ENCODE data around the gene OMG. TPM values are rescaled to one million over a fixed set of nuclear protein-coding genes. Genes with fewer than 3 reads are reported as not detected.

Gene OMG
- total RNA-seq, 1 experiment from 2014 or later: not detected

DNA sequence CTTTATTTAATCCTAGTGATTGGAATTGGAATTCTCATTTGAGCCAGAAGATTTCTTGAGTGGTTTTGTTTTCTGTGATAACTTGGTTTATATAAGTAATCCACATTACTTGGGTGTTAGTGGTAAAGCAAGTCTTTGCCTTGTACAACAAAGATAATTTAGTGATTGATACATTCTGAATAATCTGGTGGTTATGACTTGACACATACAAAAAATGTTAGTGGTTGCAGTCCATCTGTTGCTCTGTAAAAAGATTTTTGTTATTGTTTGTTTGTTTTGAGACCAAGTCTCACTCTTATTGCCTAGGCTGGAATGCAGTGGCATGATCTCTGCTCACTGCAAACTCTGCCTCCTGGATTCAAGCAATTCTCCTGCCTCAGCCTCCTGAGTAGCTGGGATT is 13.2 kb downstream of the OMG start:
- ChIA-PET CTCF (no interaction called here), RAD21 (ENCODE audit: low non-redundant PET in 1 of 2, low total read pairs in 2 of 2, uncharacterized antibody in 2 of 2, unreplicated experiment in 2 of 2) (no interaction called here), POLR2A (no interaction called here)
- no TSS peak for BruUV-seq (replicated peaks)
- TF ChIP-seq, protein P1, sequence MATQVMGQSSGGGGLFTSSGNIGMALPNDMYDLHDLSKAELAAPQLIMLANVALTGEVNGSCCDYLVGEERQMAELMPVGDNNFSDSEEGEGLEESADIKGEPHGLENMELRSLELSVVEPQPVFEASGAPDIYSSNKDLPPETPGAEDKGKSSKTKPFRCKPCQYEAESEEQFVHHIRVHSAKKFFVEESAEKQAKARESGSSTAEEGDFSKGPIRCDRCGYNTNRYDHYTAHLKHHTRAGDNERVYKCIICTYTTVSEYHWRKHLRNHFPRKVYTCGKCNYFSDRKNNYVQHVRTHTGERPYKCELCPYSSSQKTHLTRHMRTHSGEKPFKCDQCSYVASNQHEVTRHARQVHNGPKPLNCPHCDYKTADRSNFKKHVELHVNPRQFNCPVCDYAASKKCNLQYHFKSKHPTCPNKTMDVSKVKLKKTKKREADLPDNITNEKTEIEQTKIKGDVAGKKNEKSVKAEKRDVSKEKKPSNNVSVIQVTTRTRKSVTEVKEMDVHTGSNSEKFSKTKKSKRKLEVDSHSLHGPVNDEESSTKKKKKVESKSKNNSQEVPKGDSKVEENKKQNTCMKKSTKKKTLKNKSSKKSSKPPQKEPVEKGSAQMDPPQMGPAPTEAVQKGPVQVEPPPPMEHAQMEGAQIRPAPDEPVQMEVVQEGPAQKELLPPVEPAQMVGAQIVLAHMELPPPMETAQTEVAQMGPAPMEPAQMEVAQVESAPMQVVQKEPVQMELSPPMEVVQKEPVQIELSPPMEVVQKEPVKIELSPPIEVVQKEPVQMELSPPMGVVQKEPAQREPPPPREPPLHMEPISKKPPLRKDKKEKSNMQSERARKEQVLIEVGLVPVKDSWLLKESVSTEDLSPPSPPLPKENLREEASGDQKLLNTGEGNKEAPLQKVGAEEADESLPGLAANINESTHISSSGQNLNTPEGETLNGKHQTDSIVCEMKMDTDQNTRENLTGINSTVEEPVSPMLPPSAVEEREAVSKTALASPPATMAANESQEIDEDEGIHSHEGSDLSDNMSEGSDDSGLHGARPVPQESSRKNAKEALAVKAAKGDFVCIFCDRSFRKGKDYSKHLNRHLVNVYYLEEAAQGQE (IDR thresholded peaks at IDR 0.05; ENCODE audit: low read depth): no peak
- TF ChIP-seq EGR1 (IDR thresholded peaks at IDR 0.05; ENCODE audit: low read depth) (no peak), CEBPB (IDR thresholded peaks at IDR 0.05; ENCODE audit: low read depth) (no peak), SIN3A (IDR thresholded peaks at IDR 0.05; ENCODE audit: low read depth) (no peak), POLR2A (IDR thresholded peaks at IDR 0.05; ENCODE audit: borderline replicate concordance, extremely low read depth, insufficient read depth, insufficient read length) (no peak), ELF1 (IDR thresholded peaks at IDR 0.05; ENCODE audit: borderline replicate concordance, low read depth) (no peak), FOSL1 (IDR thresholded peaks at IDR 0.05; ENCODE audit: low read depth) (no peak), POLR2AphosphoS5 (IDR thresholded peaks at IDR 0.05; ENCODE audit: low read depth, low read length) (no peak), CBX3 (IDR thresholded peaks at IDR 0.05; ENCODE audit: low read depth) (no peak), TCF7L2 (IDR thresholded peaks at IDR 0.05; ENCODE audit: borderline replicate concordance, extremely low read depth, insufficient read depth, insufficient read length) (no peak)
- intact Hi-C loops (cut with micrococcal nuclease): no loop called here
- H3K79me2 ChIP-seq (ENCODE audit: insufficient read depth, low read length): no peaks in the 10 kb centered on the region
- no peaks in the 10 kb centered on the region for H3K9me2 ChIP-seq (ENCODE audit: insufficient read depth)
- H3K27me3 ChIP-seq (ENCODE audit: insufficient read depth, low read length): no peaks in the 10 kb centered on the region
- H3K9ac ChIP-seq (ENCODE audit: low read length): no peak overlapping the region
- H3K27ac ChIP-seq (ENCODE audit: low read depth, low read length): no peak overlapping the region
- no peaks in the 10 kb centered on the region for H4K20me1 ChIP-seq (ENCODE audit: insufficient read depth)
- no peaks in the 10 kb centered on the region for H3K4me1 ChIP-seq (ENCODE audit: control insufficient read depth in 1 of 2, insufficient read depth in 2 of 2, low read length in 2 of 2)
- H3K9me3 ChIP-seq (ENCODE audit: control insufficient read depth in 1 of 2, insufficient read depth in 1 of 2, low read depth in 1 of 2, low read length in 2 of 2): no peaks in the 10 kb centered on the region
- ATAC-seq (no peak), DNase-seq (ENCODE audit: low read depth, low spot score) (no peak)
- no peak overlapping the region for H3K4me2 ChIP-seq (ENCODE audit: low read length)
- H2AFZ ChIP-seq (ENCODE audit: low read depth, low read length, poor library complexity, severe bottlenecking): no peak overlapping the region
- no peaks in the 10 kb centered on the region; a peak in 1 of 4 replicates for H3K36me3 ChIP-seq (ENCODE audit: control insufficient read depth in 1 of 2, insufficient read depth in 2 of 2, low read length in 2 of 2)
- H3K4me3 ChIP-seq (replicated peaks in 1 of 2; ENCODE audit: low read depth in 1 of 2, low read length in 2 of 2): no peak overlapping the region

Data from HCT116 (cell line).